Endodermal cell (in vitro differentiated cells): ENCODE data around the gene GCHFR. TPM values are rescaled to one million over a fixed set of nuclear protein-coding genes. Genes with fewer than 3 reads are reported as not detected.

ENCODE experiments used
- DNase-seq: peaks from one replicate; pipeline ENCODE4 v3.0.0-alpha.2; 2017
- H3K27ac ChIP-seq: 2 replicates; pipeline ENCODE4 v1.5.1; 2013; ENCODE audit warnings: mild to moderate bottlenecking, low read depth, low read length, moderate library complexity
- H3K27me3 ChIP-seq: 2 replicates; pipeline ENCODE4 v1.6.1; 2013; ENCODE audit warnings: mild to moderate bottlenecking, low read length, moderate library complexity; ENCODE audit not compliant: insufficient read depth, control insufficient read depth, poor library complexity, severe bottlenecking
- H3K36me3 ChIP-seq: 2 replicates; pipeline ENCODE4 v1.7.0; 2013; ENCODE audit warnings: mild to moderate bottlenecking, low read length, moderate library complexity; ENCODE audit not compliant: control insufficient read depth, insufficient read depth
- H3K4me1 ChIP-seq: one replicate; pipeline ENCODE4 v1.7.0; 2013; ENCODE audit warnings: low read length; ENCODE audit not compliant: control insufficient read depth, insufficient read depth
- H3K4me3 ChIP-seq: 2 replicates; pipeline ENCODE4 v1.5.1; 2013; ENCODE audit warnings: mild to moderate bottlenecking, low read length, moderate library complexity
- H3K9ac ChIP-seq: 2 replicates; pipeline ENCODE4 v1.6.1; 2013; ENCODE audit warnings: mild to moderate bottlenecking, low read length, moderate library complexity; ENCODE audit not compliant: poor library complexity, severe bottlenecking; ENCODE audit errors: extremely low read depth
- H3K9me3 ChIP-seq: 2 replicates; pipeline ENCODE4 v1.6.1; 2013; ENCODE audit warnings: mild to moderate bottlenecking, low read length, moderate library complexity; ENCODE audit not compliant: control insufficient read depth
- H3K27ac Mint-ChIP-seq: 2 replicates; pipeline ENCODE4 v1.8.0; 2020; ENCODE audit warnings: mixed read lengths
- H3K27me3 Mint-ChIP-seq: 2 replicates; pipeline ENCODE4 v1.8.0; 2021; ENCODE audit warnings: mild to moderate bottlenecking, mixed read lengths; ENCODE audit not compliant: insufficient read depth
- H3K36me3 Mint-ChIP-seq: 2 replicates; pipeline ENCODE4 v1.8.0; 2020; ENCODE audit warnings: low read depth, mixed read lengths
- H3K4me1 Mint-ChIP-seq: 2 replicates; pipeline ENCODE4 v1.8.0; 2020; ENCODE audit warnings: mixed read lengths
- H3K4me3 Mint-ChIP-seq: 2 replicates; pipeline ENCODE4 v1.8.0; 2020; ENCODE audit warnings: mild to moderate bottlenecking, moderate library complexity, mixed read lengths
- H3K9me3 Mint-ChIP-seq: 2 replicates; pipeline ENCODE4 v1.8.0; 2020; ENCODE audit warnings: mild to moderate bottlenecking, mixed read lengths
- WGBS, 2 experiments: methylation state at CpG; one replicate each; pipeline versions ENCODE4 v1.1.5 to v1.1.7; 2013; ENCODE audit warnings: missing lambda C conversion rate in 2 of 2, mixed read lengths in 1 of 2; ENCODE audit not compliant: insufficient coverage in 1 of 2, insufficient read length in 1 of 2; 5-methylcytosine and 5-hydroxymethylcytosine counted together
- total RNA-seq, 2 donors: library from RNA; stranded (reverse); fragmentation: NEBNext Ultra II Directional in 1 of 2; extraction: Animal tissue kit (Norgen Biotek cat#: 25700) in 1 of 2; gene quantifications; 2 replicates in 1 of 2; 3 replicates in 1 of 2; pipeline ENCODE4 v1.2.1, GENCODE V29; 2021
- TF ChIP-seq, protein P1 (sequence below): fragments of 200-600 bp; sonication (generic); conservative IDR thresholded peaks from 2 replicates; pipeline ENCODE4 v1.5.0; 2021; ENCODE audit warnings: antibody characterized with exemption, mild to moderate bottlenecking

Gene GCHFR
- total RNA-seq, 2 donors from 2014 or later, result 33.6 to 47.1 TPM

DNA sequence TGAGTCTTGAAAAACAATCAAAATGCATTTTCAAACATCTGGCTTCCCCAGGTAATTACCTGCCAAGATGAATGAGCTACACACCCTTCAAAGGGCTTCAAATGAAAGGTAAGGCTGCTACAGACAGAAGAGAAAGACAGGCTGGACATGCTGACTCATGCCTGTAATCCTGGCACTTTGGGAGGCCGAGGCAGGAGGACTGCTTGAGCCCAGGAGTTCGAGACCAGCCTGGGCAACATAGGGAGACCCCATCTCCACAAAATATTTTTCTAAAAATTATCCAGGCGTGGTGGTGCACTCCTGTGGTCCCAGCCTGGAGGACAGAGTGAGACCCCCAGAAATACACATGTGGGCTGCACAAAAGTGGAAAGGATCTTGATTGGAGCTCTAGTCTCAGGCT is 28.5 kb downstream of the GCHFR start:
- H3K9me3 ChIP-seq, result no peaks in the 10 kb centered on the region
- Mint-ChIP-seq H3K9me3 (no peaks in the 10 kb centered on the region), H3K4me3 (no peak overlapping the region), H3K27me3 (no peaks in the 10 kb centered on the region), H3K27ac (no peak overlapping the region), H3K36me3 (peaks cover 16% of the 10 kb centered on the region), H3K4me1 (peaks cover 33% of the 10 kb centered on the region)
- peaks cover 6% of the 10 kb centered on the region for H3K36me3 ChIP-seq
- TF ChIP-seq, protein P1, sequence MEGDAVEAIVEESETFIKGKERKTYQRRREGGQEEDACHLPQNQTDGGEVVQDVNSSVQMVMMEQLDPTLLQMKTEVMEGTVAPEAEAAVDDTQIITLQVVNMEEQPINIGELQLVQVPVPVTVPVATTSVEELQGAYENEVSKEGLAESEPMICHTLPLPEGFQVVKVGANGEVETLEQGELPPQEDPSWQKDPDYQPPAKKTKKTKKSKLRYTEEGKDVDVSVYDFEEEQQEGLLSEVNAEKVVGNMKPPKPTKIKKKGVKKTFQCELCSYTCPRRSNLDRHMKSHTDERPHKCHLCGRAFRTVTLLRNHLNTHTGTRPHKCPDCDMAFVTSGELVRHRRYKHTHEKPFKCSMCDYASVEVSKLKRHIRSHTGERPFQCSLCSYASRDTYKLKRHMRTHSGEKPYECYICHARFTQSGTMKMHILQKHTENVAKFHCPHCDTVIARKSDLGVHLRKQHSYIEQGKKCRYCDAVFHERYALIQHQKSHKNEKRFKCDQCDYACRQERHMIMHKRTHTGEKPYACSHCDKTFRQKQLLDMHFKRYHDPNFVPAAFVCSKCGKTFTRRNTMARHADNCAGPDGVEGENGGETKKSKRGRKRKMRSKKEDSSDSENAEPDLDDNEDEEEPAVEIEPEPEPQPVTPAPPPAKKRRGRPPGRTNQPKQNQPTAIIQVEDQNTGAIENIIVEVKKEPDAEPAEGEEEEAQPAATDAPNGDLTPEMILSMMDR, result no peak
- no peak overlapping the region for H3K4me3 ChIP-seq
- H3K4me1 ChIP-seq, result peaks cover 3% of the 10 kb centered on the region
- no peaks in the 10 kb centered on the region for H3K27me3 ChIP-seq
- H3K27ac ChIP-seq, result no peak overlapping the region
- no peak overlapping the region for H3K9ac ChIP-seq
- 90 to 99% methylated on average over 2 to 3 of the region's 3 CpGs for WGBS, 2 experiments
- DNase-seq, result no peak

DNA sequence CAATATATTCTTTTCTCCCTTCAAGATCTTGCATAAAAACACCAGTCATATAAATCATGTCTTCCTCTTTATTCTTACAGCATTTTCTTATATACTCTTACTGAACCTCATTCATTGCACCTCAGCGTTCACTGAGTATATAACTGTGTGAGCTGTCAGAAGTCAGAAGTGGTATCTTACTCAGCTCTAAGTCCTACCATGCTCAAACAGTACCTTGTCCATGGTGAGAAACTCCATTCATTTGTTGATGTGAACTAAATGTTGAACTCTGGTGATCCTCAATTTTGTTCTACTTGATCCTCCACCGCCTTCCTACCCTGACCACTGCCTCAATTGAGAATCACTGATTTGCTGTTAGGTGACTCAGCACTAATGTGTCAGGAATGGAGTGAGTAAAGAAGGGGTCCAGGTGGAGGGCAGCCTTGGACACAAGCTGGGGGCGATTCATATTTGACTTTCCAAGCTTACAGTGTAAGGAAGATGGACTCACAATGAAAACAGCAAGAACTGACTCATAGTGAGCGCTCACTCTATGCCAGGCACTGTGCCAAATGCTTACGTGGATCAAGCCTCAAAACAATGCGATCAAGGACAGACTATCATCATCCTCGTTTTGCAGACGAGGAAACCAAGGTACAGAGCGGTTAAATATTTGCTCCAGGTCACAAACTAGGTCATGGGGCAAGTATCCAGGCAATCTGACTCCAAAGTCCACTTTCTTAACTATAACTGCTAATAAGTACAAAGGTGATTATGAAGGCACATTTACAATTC is 29.5 kb downstream of the GCHFR start:
- peaks cover 16% of the 10 kb centered on the region for H3K36me3 Mint-ChIP-seq
- Histone ChIP-seq H3K9ac (no peak overlapping the region), H3K27me3 (no peaks in the 10 kb centered on the region), H3K4me1 (peaks cover 3% of the 10 kb centered on the region), H3K9me3 (no peaks in the 10 kb centered on the region), H3K27ac (no peak overlapping the region), H3K4me3 (no peak overlapping the region), H3K36me3 (peaks cover 6% of the 10 kb centered on the region)
- 96 to 99% methylated on average over 7 to 9 of the region's 9 CpGs for WGBS, 2 experiments
- H3K27me3 Mint-ChIP-seq, result no peaks in the 10 kb centered on the region
- no peak overlapping the region for H3K4me3 Mint-ChIP-seq
- TF ChIP-seq, protein P1, result no peak
- peaks cover 30% of the 10 kb centered on the region for H3K4me1 Mint-ChIP-seq
- peak overlapping the region; percentile 15 for H3K27ac Mint-ChIP-seq
- DNase-seq, result no peak
- H3K9me3 Mint-ChIP-seq, result no peaks in the 10 kb centered on the region

DNA sequence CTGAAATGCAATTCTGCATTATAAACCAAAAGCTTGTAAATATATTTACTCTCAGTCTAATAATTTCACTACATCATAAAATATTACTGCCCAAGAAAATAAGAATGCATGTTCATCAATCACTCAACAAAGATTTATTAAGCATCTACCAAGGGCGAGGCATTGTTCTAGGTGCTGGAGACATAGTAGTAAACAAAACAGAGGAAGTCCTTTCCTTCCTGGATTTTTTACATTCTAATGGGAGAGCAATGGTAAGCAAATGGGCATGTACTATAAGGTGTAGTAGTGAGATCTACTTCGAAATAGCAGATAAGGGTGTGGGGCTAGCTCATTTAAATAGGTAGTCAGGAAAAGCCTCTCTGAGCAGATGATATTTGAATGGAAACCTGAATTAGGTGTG is 32.2 kb downstream of the GCHFR start:
- H3K27me3 Mint-ChIP-seq, result no peaks in the 10 kb centered on the region
- peaks cover 36% of the 10 kb centered on the region for H3K4me1 Mint-ChIP-seq
- Histone ChIP-seq H3K27ac (no peak overlapping the region), H3K4me1 (no peaks in the 10 kb centered on the region), H3K9ac (no peak overlapping the region), H3K27me3 (no peaks in the 10 kb centered on the region), H3K9me3 (no peaks in the 10 kb centered on the region), H3K4me3 (no peak overlapping the region), H3K36me3 (peaks cover 6% of the 10 kb centered on the region)
- H3K9me3 Mint-ChIP-seq, result no peaks in the 10 kb centered on the region
- H3K27ac Mint-ChIP-seq, result no peak overlapping the region
- H3K36me3 Mint-ChIP-seq, result peaks cover 25% of the 10 kb centered on the region
- 83 to 88% methylated on average over 2 of the region's 2 CpGs for WGBS, 2 experiments
- no peak overlapping the region for H3K4me3 Mint-ChIP-seq
- no peak for DNase-seq
- TF ChIP-seq, protein P1, result no peak
